ENCODE results near the gene QRSL1.

GRCh38 chr6:106702046-106702445 is 72.7 kb downstream of the QRSL1 start:
- TF ChIP-seq CTCF (IDR thresholded peaks at IDR 0.05) (no peak), POLR2A (IDR thresholded peaks at IDR 0.05) (no peak)
